HL-60 (cell line): Measurements from ENCODE around the gene TRIM58.

ENCODE experiments used
- DNase-seq, 2 experiments: peaks; one replicate each; pipeline ENCODE4 v3.0.0-alpha.2; 2010 to 2020; ENCODE audit warnings: low read depth in 1 of 2, low spot score in 1 of 2
- H3K27ac ChIP-seq: fragments of 250-450 bp; sonication (Bioruptor Pico); replicated peaks from 2 replicates; pipeline ENCODE4 v1.5.1; 2020; ENCODE audit warnings: mild to moderate bottlenecking, moderate library complexity
- H3K27me3 ChIP-seq: fragments of 250-450 bp; sonication (Bioruptor Pico); 2 replicates; pipeline ENCODE4 v1.5.1; 2021; ENCODE audit warnings: mild to moderate bottlenecking, moderate library complexity; ENCODE audit not compliant: insufficient read depth, poor library complexity, severe bottlenecking
- H3K4me3 ChIP-seq: replicated peaks from 2 replicates; pipeline ENCODE4 v1.5.1; 2011; ENCODE audit warnings: mild to moderate bottlenecking, control low read depth, low read length; ENCODE audit not compliant: insufficient read depth
- CTCF ChIP-seq: IDR thresholded peaks from one replicate; pipeline ENCODE4 v1.5.1; 2011; ENCODE audit warnings: low read length, control low read depth, inconsistent platforms; ENCODE audit not compliant: insufficient read depth
- GABPA ChIP-seq: IDR thresholded peaks from 2 replicates; pipeline ENCODE4 v1.6.1; 2012; ENCODE audit warnings: low read depth
- POLR2AphosphoS5 ChIP-seq: IDR thresholded peaks from 2 replicates; pipeline ENCODE4 v1.6.1; 2012; ENCODE audit warnings: low read depth
- REST ChIP-seq: IDR thresholded peaks from 2 replicates; pipeline ENCODE4 v1.6.1; 2012; ENCODE audit warnings: low read depth; ENCODE audit not compliant: insufficient replicate concordance
- SPI1 ChIP-seq: IDR thresholded peaks from 2 replicates; pipeline ENCODE4 v1.6.1; 2012; ENCODE audit warnings: low read depth, mild to moderate bottlenecking, borderline replicate concordance

The TRIM58 gene

DNA sequence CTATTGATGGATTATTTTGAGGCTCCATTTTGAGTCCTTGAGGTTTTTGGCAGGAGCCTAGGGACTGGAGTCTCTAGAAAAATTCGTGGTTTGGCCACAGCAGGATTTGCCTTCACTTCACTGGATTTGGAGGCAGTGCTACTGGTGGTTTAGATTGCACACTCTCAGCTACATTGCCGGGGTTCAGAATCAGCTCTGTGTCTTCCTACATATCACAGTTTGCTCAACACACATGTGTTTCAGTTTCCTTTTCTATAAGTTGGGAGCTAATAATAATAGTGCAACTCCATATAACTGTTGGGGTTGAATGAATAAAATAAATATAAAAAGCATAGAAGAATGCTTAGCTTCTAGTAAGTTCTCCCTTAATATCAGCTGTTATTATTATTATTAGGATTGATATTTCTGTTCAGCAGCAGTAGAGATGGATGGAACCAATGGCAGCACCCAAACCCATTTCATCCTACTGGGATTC lies 38.2 kb downstream of the TRIM58 start, which contains the start of gene OR2W3:
TSS of gene OR2W3 (plus strand) at position 425 of the 475 bp plus-strand sequence. CDS start at position 425, 0 bp downstream.
- no peak within 1 kb of the TSS for H3K4me3 ChIP-seq
- TF ChIP-seq POLR2AphosphoS5 (no peak), SPI1 (no peak), REST (no peak), GABPA (no peak), CTCF (no peak)
- H3K27ac ChIP-seq, result no peak within 1 kb of the TSS
- no peak for DNase-seq
- no peaks in the 10 kb centered on the region for H3K27me3 ChIP-seq

DNA sequence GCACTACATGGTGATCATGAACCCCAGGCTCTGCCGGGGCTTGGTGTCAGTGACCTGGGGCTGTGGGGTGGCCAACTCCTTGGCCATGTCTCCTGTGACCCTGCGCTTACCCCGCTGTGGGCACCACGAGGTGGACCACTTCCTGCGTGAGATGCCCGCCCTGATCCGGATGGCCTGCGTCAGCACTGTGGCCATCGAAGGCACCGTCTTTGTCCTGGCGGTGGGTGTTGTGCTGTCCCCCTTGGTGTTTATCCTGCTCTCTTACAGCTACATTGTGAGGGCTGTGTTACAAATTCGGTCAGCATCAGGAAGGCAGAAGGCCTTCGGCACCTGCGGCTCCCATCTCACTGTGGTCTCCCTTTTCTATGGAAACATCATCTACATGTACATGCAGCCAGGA lies 39.0 kb downstream of the TRIM58 start:
- TF ChIP-seq REST (no peak), CTCF (no peak), POLR2AphosphoS5 (no peak), GABPA (no peak), SPI1 (no peak)
- H3K27ac ChIP-seq, result no peak overlapping the region
- no peak for DNase-seq

GRCh38 chr1:247904122-247904521 lies 47.1 kb downstream of the TRIM58 start:
- Histone ChIP-seq H3K4me3 (no peak overlapping the region), H3K27ac (no peak overlapping the region), H3K27me3 (no peaks in the 10 kb centered on the region)
- no peak for DNase-seq
- TF ChIP-seq REST (no peak), GABPA (no peak), POLR2AphosphoS5 (no peak), SPI1 (no peak)

More for the DNA sequence above, 39.0 kb downstream of the TRIM58 start:
- Histone ChIP-seq H3K4me3 (no peak overlapping the region), H3K27me3 (no peaks in the 10 kb centered on the region)
